T-cell (primary cell): ENCODE measurements around the gene PPP4R4. TPM values are rescaled to one million over a fixed set of nuclear protein-coding genes. Genes with fewer than 3 reads are reported as not detected.

Experiments used
- ATAC-seq, 4 experiments: fragments of 200-7000 bp in 3 of 4; fragments of 150-1000 bp in 1 of 4; cut with Tn5 transposase; replicated peaks in 1 of 4; 1 replicate in 3 of 4; 2 replicates in 1 of 4; pipeline ENCODE4 v1.10.0; 2021; ENCODE audit warnings: moderate library complexity in 3 of 4, mild to moderate bottlenecking in 2 of 4, moderate number of reproducible peaks in 1 of 4
- CTCF ChIA-PET, 2 donors: fragments of 300-600 bp; sonication (Branson Sonifier 250); formaldehyde crosslinking; loops; one replicate each; lab custom pipeline; 2022; ENCODE audit warnings: antibody characterized with exemption in 2 of 2; lab: Charles Lee
- POLR2A ChIA-PET, 2 donors: fragments of 300-600 bp; sonication (Branson Sonifier 250); formaldehyde crosslinking; loops; one replicate each; lab custom pipeline; 2022; ENCODE audit warnings: antibody characterized with exemption in 2 of 2; lab: Charles Lee
- DNase-seq, 35 experiments: peaks; one replicate each; pipeline versions ENCODE4 v3.0.0 to v3.0.0-alpha.2; 2013 to 2023
- H3K27ac ChIP-seq: one replicate; pipeline ENCODE4 v1.5.1; 2013; ENCODE audit warnings: low read length
- H3K27me3 ChIP-seq, 2 experiments: replicated peaks in 1 of 2; 1 replicate in 1 of 2; 2 replicates in 1 of 2; pipeline versions ENCODE4 v1.6.1 to v1.7.0; 2013; ENCODE audit warnings: low read length in 1 of 2, mixed read lengths in 1 of 2; ENCODE audit not compliant: control insufficient read depth in 2 of 2, insufficient read depth in 2 of 2; ENCODE audit errors: extremely low read depth in 1 of 2
- H3K36me3 ChIP-seq, 2 donors: 1 replicate in 1 of 2; 2 replicates in 1 of 2; pipeline versions ENCODE4 v1.6.1 to v1.7.0; 2013; ENCODE audit warnings: low read length in 1 of 2; ENCODE audit not compliant: control insufficient read depth in 2 of 2, insufficient read depth in 1 of 2; ENCODE audit errors: extremely low read depth in 1 of 2
- H3K4me1 ChIP-seq, 2 experiments: 1 replicate in 1 of 2; 2 replicates in 1 of 2; pipeline versions ENCODE4 v1.6.1 to v1.7.0; 2013; ENCODE audit warnings: low read length in 2 of 2, mixed read lengths in 1 of 2; ENCODE audit not compliant: insufficient read depth in 2 of 2, control insufficient read depth in 1 of 2; ENCODE audit errors: extremely low read depth in 1 of 2
- H3K4me3 ChIP-seq, 2 donors: 1 replicate in 1 of 2; 2 replicates in 1 of 2; pipeline versions ENCODE4 v1.5.1 to v1.7.0; 2013; ENCODE audit warnings: mild to moderate bottlenecking in 2 of 2, low read length in 1 of 2, moderate library complexity in 1 of 2; ENCODE audit not compliant: control insufficient read depth in 1 of 2; ENCODE audit errors: extremely low read depth in 1 of 2
- H3K9me3 ChIP-seq: 2 replicates; pipeline ENCODE4 v1.7.0; 2013
- H3K27ac Mint-ChIP-seq, 2 donors: one replicate each; pipeline ENCODE4 v1.8.0; 2020 to 2021; ENCODE audit warnings: mild to moderate bottlenecking in 2 of 2, mixed read lengths in 2 of 2
- H3K27me3 Mint-ChIP-seq, 2 donors: one replicate each; pipeline ENCODE4 v1.8.0; 2021 to 2022; ENCODE audit warnings: mixed read lengths in 2 of 2
- H3K36me3 Mint-ChIP-seq: one replicate; pipeline ENCODE4 v1.8.0; 2021; ENCODE audit warnings: mixed read lengths
- H3K4me1 Mint-ChIP-seq, 3 donors: one replicate each; pipeline ENCODE4 v1.8.0; 2020 to 2022; ENCODE audit warnings: mixed read lengths in 3 of 3, mild to moderate bottlenecking in 1 of 3
- H3K4me3 Mint-ChIP-seq, 3 donors: one replicate each; pipeline ENCODE4 v1.8.0; 2020 to 2022; ENCODE audit warnings: mild to moderate bottlenecking in 3 of 3, mixed read lengths in 3 of 3, moderate library complexity in 3 of 3
- H3K9me3 Mint-ChIP-seq, 3 donors: one replicate each; pipeline ENCODE4 v1.8.0; 2020 to 2022; ENCODE audit warnings: mixed read lengths in 3 of 3
- WGBS: methylation state at CpG from one replicate; pipeline ENCODE4 v1.1.5; 2013; ENCODE audit warnings: missing lambda C conversion rate; ENCODE audit not compliant: insufficient coverage; 5-methylcytosine and 5-hydroxymethylcytosine counted together
- total RNA-seq, 35 experiments: library from RNA in 6 of 35; stranded (reverse) in 6 of 35; fragments of 120-200 nt in 1 of 35; gene quantifications; one replicate each; pipeline versions ENCODE4 v1.2.1 to v1.2.4 and lab custom pipeline; 2013 to 2026

The PPP4R4 gene
- total RNA-seq, 5 donors from 2014 or later (not counting 1 experiment from before 2014, with no cell fraction given), result 0.41 to 2.5 (median 1.3) TPM

DNA sequence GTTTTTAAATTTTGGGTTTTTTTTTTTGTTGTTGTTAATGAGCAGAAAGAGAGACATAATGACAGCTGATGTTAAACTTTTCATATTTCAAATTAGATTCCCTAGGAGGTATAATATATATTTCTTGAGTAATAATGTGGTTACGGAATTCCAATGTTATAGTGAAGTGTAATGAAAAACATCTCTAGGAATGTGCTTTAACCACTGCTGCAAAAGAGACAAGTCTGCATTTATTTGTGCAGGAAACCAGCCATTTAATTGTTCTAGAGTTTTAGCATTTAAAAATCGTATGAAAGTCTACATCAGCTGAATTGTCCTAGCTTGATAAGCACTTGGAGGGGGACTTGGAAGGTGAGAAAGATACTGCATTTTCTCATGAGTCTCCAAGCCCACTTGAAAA is 104.6 kb downstream of the PPP4R4 start:
- no peak for DNase-seq
- Histone ChIP-seq H3K4me1 (no peaks in the 10 kb centered on the region), H3K27me3 (peaks cover 0 to 2% of the 10 kb centered on the region in 2 experiments), H3K9me3 (no peaks in the 10 kb centered on the region), H3K36me3 (no peaks in the 10 kb centered on the region), H3K4me3 (no peak overlapping the region), H3K27ac (no peak overlapping the region)
- ChIA-PET POLR2A (no interaction called here), CTCF (no interaction called here)
- H3K4me3 Mint-ChIP-seq, result no peak overlapping the region
- no peaks in the 10 kb centered on the region for H3K4me1 Mint-ChIP-seq
- no peak for ATAC-seq
- no peaks in the 10 kb centered on the region for H3K9me3 Mint-ChIP-seq
- no peaks in the 10 kb centered on the region for H3K36me3 Mint-ChIP-seq
- H3K27me3 Mint-ChIP-seq, result peaks cover 4% of the 10 kb centered on the region in 2 donors
- H3K27ac Mint-ChIP-seq, result no peak overlapping the region
- WGBS, result 75% methylated on average over 2 of the region's 2 CpGs

GRCh38 chr14:94282991-94283723 is 109.0 kb downstream of the PPP4R4 start:
- H3K4me1 Mint-ChIP-seq, result no peaks in the 10 kb centered on the region
- Histone ChIP-seq H3K9me3 (no peaks in the 10 kb centered on the region), H3K36me3 (no peaks in the 10 kb centered on the region), H3K4me1 (no peaks in the 10 kb centered on the region), H3K27me3 (peaks cover 0 to 2% of the 10 kb centered on the region in 2 experiments), H3K27ac (no peak overlapping the region), H3K4me3 (no peak overlapping the region)
- no peak overlapping the region for H3K27ac Mint-ChIP-seq
- no peaks in the 10 kb centered on the region for H3K36me3 Mint-ChIP-seq
- no CpG with 5 or more reads among the region's 2 CpGs for WGBS
- ATAC-seq (no peak), DNase-seq (no peak)
- no peak overlapping the region for H3K4me3 Mint-ChIP-seq
- ChIA-PET POLR2A (no interaction called here), CTCF (no interaction called here)
- no peaks in the 10 kb centered on the region for H3K9me3 Mint-ChIP-seq
- peaks cover 4 to 6% of the 10 kb centered on the region in 2 donors for H3K27me3 Mint-ChIP-seq

DNA sequence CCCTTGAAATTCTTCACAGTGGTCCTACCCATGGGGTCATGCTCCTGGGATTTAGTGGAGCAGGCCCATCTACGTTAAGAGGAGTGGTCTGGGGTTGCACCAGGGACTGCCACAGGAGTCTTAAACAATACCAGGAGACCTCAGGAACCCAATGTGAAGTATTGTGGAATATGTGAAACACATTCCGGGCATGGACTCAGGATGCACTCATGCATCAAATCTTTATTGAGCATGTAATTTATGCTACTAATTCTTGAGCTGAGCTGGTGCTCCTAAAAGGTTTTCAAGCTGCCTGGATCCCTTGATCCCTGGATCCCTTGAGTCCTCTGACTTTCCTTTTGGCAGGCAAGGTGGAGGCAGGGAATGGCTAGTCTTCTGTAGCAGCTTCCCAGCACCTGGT is 110.1 kb downstream of the PPP4R4 start:
- Mint-ChIP-seq H3K27me3 (peaks cover 4 to 6% of the 10 kb centered on the region in 2 donors), H3K4me1 (no peaks in the 10 kb centered on the region), H3K27ac (no peak overlapping the region), H3K9me3 (no peaks in the 10 kb centered on the region), H3K36me3 (no peaks in the 10 kb centered on the region), H3K4me3 (no peak overlapping the region)
- ATAC-seq (no peak), DNase-seq (no peak)
- H3K27me3 ChIP-seq, result no peaks in the 10 kb centered on the region
- H3K4me1 ChIP-seq, result no peaks in the 10 kb centered on the region
- ChIA-PET POLR2A (no interaction called here), CTCF (no interaction called here)
- 80% methylated on average over 1 of the region's 2 CpGs for WGBS
- H3K9me3 ChIP-seq, result no peaks in the 10 kb centered on the region
- no peak overlapping the region for H3K27ac ChIP-seq
- no peak overlapping the region for H3K4me3 ChIP-seq
- H3K36me3 ChIP-seq, result no peaks in the 10 kb centered on the region

- Histone ChIP-seq H3K27me3 (no peaks in the 10 kb centered on the region), H3K9me3 (no peaks in the 10 kb centered on the region), H3K4me3 (no peak overlapping the region), H3K27ac (no peak overlapping the region), H3K4me1 (no peaks in the 10 kb centered on the region), H3K36me3 (no peaks in the 10 kb centered on the region)
- Mint-ChIP-seq H3K36me3 (no peaks in the 10 kb centered on the region), H3K27ac (no peak overlapping the region), H3K4me3 (no peak overlapping the region), H3K9me3 (no peaks in the 10 kb centered on the region), H3K4me1 (no peaks in the 10 kb centered on the region), H3K27me3 (peaks cover 4 to 6% of the 10 kb centered on the region in 2 donors)
- no peak for DNase-seq
- no peak for ATAC-seq
- CTCF ChIA-PET, result no interaction called here
- POLR2A ChIA-PET, result no interaction called here
These were observed 111.0 kb downstream of the PPP4R4 start for GRCh38 chr14:94285158-94285557.

DNA sequence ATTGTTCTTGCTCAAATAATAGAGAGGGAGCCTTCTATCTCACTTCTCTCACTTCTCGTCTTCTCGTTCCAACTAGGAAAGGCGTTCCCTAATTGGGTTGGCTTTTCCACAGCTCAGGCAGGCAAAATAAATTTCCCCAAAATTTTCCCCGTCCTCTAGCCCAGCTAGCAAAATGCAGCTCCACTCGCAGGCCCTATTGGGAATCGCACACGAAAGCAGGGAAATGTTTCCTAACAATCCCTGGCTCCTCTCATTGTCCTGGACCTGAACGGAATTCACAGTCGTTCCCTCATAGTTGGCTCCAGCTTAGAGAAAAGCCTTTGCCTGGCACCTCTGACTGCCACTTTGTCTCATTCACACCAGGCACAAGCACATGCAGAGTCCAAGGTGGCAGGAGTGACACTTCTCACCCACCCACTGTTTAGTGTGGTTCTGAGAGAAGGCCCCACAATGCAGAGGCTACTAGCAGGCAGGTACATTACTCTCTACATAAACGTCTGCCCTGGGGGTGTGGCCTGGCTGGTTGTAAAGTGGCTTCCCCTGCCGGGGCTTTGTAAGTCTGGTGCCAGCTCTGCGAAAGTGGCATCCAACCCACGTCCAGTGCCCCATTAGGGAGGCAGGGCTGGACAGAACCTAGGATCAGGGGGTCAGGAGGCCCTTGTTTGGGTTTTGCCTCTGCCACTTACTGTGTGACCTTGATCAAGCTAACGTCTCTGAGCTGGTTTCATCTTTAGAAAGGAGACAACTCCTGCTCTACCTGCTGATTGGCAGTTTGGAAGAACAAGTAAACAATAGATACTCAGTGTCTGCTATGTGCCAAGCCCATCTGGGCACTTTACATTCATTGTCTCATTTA is 114.7 kb downstream of the PPP4R4 start:
- Histone ChIP-seq H3K4me3 (no peak overlapping the region), H3K27ac (no peak overlapping the region), H3K27me3 (peaks cover 0 to 16% of the 10 kb centered on the region in 2 experiments), H3K36me3 (no peaks in the 10 kb centered on the region), H3K4me1 (no peaks in the 10 kb centered on the region), H3K9me3 (no peaks in the 10 kb centered on the region)
- Mint-ChIP-seq H3K4me1 (no peaks in the 10 kb centered on the region), H3K36me3 (no peaks in the 10 kb centered on the region), H3K9me3 (no peaks in the 10 kb centered on the region), H3K27me3 (peaks cover 0 to 6% of the 10 kb centered on the region in 2 donors), H3K4me3 (no peak overlapping the region), H3K27ac (no peak overlapping the region)
- POLR2A ChIA-PET, result no interaction called here
- DNase-seq, result no peak
- ATAC-seq, result no peak
- CTCF ChIA-PET, result no interaction called here
- WGBS, result 75% methylated on average over 11 of the region's 14 CpGs

DNA sequence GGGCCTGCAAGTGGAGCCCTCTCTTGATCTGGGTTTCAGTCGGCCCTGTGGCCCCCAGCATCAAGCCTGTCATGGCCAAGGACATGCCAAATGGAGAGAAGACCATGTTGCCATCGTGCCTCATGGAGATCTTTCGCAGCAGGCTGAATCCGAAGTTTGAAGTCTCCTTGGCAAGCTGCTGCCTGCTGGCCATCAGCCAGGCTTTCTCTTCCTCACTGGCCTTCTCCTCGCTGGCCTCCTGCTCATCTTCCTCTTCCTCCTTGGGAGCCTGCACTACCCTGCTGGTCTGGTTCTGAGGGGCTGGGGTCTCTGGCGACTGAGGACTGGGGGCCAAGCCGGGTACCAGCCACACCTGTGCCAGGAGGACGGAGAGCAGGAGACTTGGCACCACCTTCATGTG is 116.1 kb downstream of the PPP4R4 start:
- no peak for ATAC-seq
- DNase-seq, result no peak
- Mint-ChIP-seq H3K4me1 (no peaks in the 10 kb centered on the region), H3K4me3 (no peak overlapping the region), H3K27me3 (peaks cover 0 to 6% of the 10 kb centered on the region in 2 donors), H3K9me3 (no peaks in the 10 kb centered on the region), H3K27ac (no peak overlapping the region), H3K36me3 (no peaks in the 10 kb centered on the region)
- no peaks in the 10 kb centered on the region for H3K9me3 ChIP-seq
- no peaks in the 10 kb centered on the region for H3K36me3 ChIP-seq
- POLR2A ChIA-PET, result no interaction called here
- H3K4me3 ChIP-seq, result no peak overlapping the region
- no peak overlapping the region for H3K27ac ChIP-seq
- 65% methylated on average over 4 of the region's 8 CpGs for WGBS
- peaks cover 0 to 22% of the 10 kb centered on the region in 2 experiments for H3K27me3 ChIP-seq
- CTCF ChIA-PET, result no interaction called here
- no peaks in the 10 kb centered on the region for H3K4me1 ChIP-seq
